ENCODE data around the gene STAP2.
"Not testable (repeated sequence)": the region's sequence is repeated elsewhere in the genome, so short reads cannot be mapped to it uniquely, and the experiment has no call there.

Gene STAP2

GRCh38 chr19:4297901-4298809, 40.5 kb downstream of the STAP2 start:
- no peak for DNase-seq

- DNase-seq = no peak
Observed at GRCh38 chr19:4295972-4296771, 42.5 kb downstream of the STAP2 start.

DNA sequence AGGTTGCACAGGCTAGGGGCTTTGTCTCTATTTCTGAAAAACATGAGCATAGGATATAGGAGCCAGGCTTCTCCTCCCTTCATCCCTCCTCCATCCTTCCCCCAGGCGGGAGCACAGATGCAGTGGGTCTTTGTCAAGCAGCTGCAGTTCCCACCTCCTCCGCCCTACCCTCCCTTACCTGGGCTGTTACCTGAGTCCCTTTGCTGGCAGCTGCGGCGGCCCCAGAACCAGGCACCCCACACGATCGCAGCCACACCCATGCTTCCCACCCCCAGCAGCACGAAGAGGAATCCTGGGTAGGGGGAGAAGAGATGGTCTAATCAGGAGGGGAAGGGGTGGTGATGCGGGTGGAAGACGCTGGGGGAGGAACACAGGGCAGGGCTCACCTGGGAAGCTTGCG, 44.2 kb downstream of the STAP2 start:
- no peak for DNase-seq

DNA sequence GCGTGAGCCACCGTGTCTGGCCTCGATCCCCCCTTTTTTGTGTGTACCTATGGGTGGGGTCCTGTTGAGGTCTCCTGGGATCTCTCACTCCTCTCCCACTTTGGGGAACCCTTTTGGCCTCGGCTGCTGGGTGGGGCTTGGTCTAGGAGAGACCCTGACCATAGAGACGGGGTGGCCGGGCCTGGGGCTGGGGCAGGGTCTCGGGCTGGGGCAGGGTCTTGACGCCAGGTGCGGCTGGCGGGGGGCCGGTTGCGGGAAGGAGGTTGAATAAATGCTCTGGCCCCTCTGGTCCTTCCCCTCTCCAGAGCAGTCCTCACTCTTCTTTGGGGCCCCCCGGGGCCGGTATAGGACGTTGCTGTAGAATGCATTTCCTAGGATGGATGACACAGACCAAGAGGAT, 46.1 kb downstream of the STAP2 start:
- DNase-seq = no peak

DNA sequence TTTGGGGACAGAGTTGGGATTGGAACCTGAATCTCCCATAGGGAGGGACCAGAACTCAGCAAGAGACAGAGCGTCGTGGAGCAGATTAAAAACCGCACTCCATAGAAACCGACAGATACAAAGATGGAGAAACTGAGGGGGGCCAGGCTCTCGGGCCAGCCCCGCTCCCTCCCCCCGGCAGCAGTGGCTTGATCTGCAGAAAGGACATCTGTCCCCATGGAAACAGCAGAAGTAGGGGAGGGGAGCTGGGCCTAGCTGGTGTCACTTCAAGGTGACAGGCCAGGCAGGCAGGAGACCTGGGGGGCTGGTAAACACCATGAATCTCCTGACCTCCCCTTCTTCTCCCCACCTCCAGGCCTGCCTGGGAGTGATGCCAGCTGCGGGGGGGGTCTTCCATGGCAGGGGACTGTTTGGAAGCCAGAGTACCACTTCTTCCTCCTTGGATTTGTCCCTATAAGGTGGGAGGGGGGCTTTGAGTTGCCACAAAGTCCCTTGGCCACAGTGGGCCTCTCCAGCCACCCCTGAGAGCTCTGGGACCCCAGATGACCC, 47.4 kb downstream of the STAP2 start:
- no peak for DNase-seq

DNA sequence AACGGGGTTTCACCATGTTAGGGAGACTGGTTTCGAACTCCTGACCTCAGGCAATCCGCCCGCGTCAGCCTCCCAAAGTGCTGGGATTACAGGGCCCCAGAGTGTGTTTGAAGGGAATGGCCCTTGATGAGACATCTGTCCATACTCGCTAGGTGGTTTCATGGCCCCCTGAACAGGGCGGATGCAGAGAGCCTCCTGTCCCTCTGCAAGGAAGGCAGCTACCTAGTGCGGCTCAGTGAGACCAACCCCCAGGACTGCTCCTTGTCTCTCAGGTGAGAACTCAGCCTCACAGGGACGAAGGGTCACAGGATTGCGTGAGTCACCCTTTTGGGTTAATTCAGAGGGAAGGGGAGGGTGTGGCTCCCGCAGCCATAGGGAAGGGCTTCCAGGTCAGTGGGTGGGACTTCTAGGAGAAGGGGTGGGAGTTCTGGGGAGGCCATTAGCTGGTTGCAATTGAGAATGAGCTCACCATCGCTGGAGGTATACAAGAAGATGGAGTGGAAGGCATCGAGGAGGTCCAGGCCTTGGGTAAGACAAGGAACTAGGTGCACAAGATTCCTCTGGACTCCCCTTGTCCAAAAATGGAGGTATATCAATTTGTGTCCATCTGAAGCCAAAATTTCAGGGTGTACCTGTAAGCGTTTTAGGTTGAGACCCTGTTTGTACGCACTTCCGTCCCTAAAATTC, 50.4 kb downstream of the STAP2 start:
- DNase-seq = no peak

GRCh38 chr19:4286141-4286540, 52.5 kb downstream of the STAP2 start:
- not testable (repeated sequence) for DNase-seq

GRCh38 chr19:4284974-4285373, 53.7 kb downstream of the STAP2 start:
- DNase-seq = no peak

DNA sequence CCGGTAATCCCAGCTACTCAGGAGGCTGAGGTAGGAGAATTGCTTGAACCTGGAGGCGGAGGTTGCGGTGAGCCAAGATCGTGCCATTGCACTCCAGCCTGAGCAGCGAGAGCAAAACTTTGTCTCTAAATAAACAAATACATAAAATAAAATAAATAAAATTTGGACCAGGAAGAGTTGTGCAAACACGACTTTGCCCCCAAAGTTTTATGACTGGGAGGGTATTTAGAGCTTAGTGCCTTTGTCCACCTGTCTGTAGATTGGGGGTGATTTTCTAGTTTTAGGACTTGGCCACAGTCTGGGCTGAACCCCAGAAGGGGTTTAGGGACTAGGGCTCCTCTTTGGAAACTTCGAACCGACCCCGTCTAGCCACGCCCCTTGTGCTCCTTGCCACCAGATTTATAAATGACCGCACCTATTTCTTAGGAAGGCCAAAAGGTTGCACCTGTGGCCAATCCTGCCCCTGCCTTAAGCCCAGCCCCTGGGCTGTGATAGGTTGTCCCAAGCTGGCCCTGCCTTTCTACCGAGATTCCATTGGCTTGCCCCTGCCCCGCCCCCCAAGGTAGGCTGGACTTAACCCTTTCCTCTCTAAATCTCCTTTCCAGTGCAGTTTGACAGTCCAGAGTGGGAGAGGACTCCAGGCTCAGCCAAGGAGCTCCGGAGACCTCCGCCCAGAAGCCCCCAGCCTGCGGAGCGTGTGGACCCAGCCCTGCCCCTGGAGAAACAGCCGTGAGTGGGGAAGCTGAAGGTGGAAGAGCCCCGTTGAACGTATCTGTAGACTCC, 54.3 kb downstream of the STAP2 start:
- DNase-seq = no peak

DNA sequence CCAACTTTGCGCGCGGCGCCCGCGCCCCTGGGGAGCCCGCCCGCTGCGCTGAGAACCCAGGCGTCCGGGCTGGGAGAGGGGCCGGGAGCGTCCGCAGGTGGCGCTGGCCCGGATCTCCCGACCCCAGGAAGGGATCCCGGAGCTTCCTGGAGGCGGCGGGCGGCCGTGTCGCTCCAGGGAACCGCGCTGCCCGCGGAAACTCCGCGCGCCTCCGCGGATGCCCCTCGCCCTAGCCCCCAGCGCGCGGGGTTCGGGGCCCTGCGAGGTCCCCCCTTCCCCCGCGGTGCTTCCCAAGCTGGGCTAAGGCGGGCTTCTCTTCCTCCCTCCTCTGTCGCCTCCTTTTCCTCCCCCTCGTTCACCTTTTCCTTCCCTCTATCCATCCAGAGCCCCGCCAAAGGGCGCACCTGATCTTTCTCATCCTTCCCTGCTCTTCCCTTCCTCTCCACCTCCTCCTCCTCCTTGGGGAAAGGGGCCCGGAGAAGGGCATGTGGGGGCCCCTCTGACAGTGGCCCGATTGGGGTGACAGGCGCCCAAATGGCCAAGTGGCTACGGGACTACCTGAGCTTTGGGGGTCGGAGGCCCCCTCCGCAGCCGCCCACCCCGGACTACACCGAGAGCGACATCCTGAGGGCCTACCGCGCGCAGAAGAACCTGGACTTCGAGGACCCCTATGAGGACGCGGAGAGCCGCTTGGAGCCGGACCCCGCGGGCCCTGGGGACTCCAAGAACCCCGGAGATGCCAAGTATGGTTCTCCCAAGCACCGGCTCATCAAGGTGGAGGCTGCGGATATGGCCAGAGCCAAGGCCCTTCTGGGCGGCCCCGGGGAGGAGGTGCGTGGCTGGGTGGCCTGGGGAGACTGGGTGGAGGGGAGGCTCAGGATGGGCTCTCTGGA, 58.9 kb downstream of the STAP2 start:
- DNase-seq = no peak

GRCh38 chr19:4279267-4279529, 59.4 kb downstream of the STAP2 start:
- DNase-seq = no peak

GRCh38 chr19:4278419-4279266, 60.0 kb downstream of the STAP2 start, which contains the start of gene SHD:
Gene SHD, plus strand, starts transcription at chr19:4279266. Its CDS starts 798 bp downstream, at chr19:4280064.
- no peak for DNase-seq

DNA sequence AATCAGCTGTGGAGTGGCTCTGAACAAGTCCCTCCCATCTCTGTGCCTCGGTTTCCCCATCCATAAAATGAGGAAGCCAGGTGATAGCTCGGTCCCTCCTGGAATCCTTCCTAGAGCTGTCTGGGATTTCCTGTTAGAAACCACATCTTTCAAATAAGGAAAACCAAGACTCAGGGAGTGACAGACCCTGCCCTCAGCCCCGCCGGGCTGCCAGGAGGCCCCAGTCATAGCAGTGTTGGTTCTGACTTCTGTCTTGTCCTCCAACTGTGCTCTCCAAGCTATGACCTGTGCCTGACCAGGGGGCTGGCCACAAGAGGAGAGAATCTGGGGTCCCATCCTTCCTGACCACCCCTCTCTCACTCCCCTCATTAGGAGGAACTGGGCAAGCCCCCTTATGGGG, 60.6 kb downstream of the STAP2 start:
- DNase-seq = no peak

DNA sequence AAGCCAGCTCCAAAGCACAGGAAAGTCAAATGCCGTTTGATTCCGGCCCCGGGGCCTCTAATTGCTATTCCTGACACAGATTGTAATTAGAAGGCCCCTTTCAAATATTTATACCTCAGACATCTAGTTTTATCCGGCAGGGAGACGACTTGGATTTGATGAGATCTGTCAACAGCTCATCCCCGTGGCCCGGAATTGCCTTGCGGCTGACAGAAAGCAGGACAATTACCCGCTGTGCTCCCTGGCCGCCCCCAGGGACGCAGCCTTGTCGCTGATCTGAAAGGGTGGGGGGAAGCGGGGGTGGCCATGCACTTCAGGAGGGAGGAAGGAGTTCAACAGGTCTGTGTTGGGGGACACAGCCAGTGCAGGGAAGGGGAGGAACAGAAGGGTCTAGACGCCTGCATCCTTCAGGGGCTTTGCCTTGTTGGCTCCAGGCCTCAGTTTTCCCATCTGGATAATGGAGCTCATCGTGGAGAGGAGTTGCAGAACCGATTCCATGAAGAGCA, 61.4 kb downstream of the STAP2 start:
- DNase-seq = no peak

GRCh38 chr19:4274321-4274686, 64.3 kb downstream of the STAP2 start:
- DNase-seq = not testable (repeated sequence)

Data from suppressor macrophage (primary cell).